Measurements from ENCODE around the gene CUL9. TPM values are rescaled to one million over a fixed set of nuclear protein-coding genes. Genes with fewer than 3 reads are reported as not detected.

The CUL9 gene
- total RNA-seq, 1 donor from 2014 or later: 57.0 TPM

GRCh38 chr6:43170417-43170930, 11.5 kb upstream of the CUL9 start:
- Mint-ChIP-seq H3K4me3 (ENCODE audit: low read depth) (peak overlapping the region; percentile 80), H3K36me3 (ENCODE audit: insufficient read depth) (no peaks in the 10 kb centered on the region), H3K9me3 (ENCODE audit: low read depth) (no peaks in the 10 kb centered on the region), H3K4me1 (ENCODE audit: low read depth) (peaks cover 31% of the 10 kb centered on the region), H3K27ac (peak overlapping the region; percentile 99), H3K27me3 (no peaks in the 10 kb centered on the region)
- DNase-seq (ENCODE audit: low spot score, unreplicated experiment): no peak
- TF ChIP-seq, protein P1, sequence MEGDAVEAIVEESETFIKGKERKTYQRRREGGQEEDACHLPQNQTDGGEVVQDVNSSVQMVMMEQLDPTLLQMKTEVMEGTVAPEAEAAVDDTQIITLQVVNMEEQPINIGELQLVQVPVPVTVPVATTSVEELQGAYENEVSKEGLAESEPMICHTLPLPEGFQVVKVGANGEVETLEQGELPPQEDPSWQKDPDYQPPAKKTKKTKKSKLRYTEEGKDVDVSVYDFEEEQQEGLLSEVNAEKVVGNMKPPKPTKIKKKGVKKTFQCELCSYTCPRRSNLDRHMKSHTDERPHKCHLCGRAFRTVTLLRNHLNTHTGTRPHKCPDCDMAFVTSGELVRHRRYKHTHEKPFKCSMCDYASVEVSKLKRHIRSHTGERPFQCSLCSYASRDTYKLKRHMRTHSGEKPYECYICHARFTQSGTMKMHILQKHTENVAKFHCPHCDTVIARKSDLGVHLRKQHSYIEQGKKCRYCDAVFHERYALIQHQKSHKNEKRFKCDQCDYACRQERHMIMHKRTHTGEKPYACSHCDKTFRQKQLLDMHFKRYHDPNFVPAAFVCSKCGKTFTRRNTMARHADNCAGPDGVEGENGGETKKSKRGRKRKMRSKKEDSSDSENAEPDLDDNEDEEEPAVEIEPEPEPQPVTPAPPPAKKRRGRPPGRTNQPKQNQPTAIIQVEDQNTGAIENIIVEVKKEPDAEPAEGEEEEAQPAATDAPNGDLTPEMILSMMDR (IDR thresholded peaks at IDR 0.05; ENCODE audit: unreplicated experiment): no peak

DNA sequence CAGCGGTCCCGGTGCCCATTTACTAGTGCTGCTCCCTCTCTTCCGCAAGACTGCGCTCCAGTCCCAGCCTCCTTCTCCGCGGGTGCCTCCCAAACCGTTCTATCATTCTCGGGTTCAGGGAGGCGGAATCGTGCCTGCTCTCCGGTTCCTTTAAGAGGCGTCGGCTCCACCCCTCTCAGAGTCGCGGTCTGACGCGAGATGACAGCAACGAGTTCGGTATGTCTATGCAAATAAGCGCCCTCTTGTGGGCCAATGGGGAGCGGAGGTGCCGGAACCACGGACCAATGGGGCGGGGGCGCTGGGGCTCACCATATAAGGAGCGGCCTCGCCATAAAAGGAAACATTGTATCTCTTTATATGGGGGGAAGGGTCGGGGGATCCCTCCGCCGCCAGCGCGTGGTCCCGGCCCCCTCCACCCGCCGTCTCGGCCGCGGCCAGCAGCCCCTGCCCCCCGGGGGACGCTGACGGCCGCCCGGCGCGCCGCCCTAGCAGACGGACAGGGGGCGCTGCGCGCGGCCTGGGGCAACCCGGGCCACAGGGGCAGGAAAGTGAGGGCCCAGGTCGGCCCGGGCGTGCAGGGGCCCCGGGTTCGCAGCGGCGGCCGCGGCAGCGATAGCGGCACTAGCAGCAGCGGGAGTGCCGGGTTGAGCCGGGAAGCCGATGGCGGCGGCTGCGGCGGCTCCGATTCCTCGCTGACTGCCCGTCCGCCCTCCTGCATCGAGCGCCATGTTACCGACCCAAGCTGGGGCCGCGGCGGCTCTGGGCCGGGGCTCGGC, 10.9 kb upstream of the CUL9 start, which contains the start of gene SRF:
SRF (plus strand) TSS at position 339 of the 776 bp plus-strand sequence; CDS start at position 727, 388 bp downstream.
- Mint-ChIP-seq H3K36me3 (ENCODE audit: insufficient read depth) (peaks cover 2% of the 10 kb centered on the region), H3K4me3 (ENCODE audit: low read depth) (peak within 1 kb of the TSS; percentile 83)
- TF ChIP-seq, protein P1 (IDR thresholded peaks at IDR 0.05; ENCODE audit: unreplicated experiment): peak; percentile 85

GRCh38 chr6:43171707-43172103, 10.3 kb upstream of the CUL9 start:
- peaks cover 2% of the 10 kb centered on the region for H3K36me3 Mint-ChIP-seq (ENCODE audit: insufficient read depth)
- peak; percentile 35 for DNase-seq (ENCODE audit: low spot score, unreplicated experiment)
- H3K27ac Mint-ChIP-seq: peak overlapping the region; percentile 91
- no peaks in the 10 kb centered on the region for H3K9me3 Mint-ChIP-seq (ENCODE audit: low read depth)
- H3K27me3 Mint-ChIP-seq: no peaks in the 10 kb centered on the region
- H3K4me3 Mint-ChIP-seq (ENCODE audit: low read depth): peak overlapping the region; percentile 83
- H3K4me1 Mint-ChIP-seq (ENCODE audit: low read depth): peaks cover 31% of the 10 kb centered on the region
- TF ChIP-seq, protein P1 (IDR thresholded peaks at IDR 0.05; ENCODE audit: unreplicated experiment): no peak

More for the DNA sequence above, 10.9 kb upstream of the CUL9 start, which contains the start of gene SRF:
- Mint-ChIP-seq H3K27ac (peak within 1 kb of the TSS; percentile 99), H3K9me3 (ENCODE audit: low read depth) (no peaks in the 10 kb centered on the region), H3K27me3 (no peaks in the 10 kb centered on the region), H3K4me1 (ENCODE audit: low read depth) (peaks cover 31% of the 10 kb centered on the region)
- DNase-seq (ENCODE audit: low spot score, unreplicated experiment): peak; percentile 98

DNA sequence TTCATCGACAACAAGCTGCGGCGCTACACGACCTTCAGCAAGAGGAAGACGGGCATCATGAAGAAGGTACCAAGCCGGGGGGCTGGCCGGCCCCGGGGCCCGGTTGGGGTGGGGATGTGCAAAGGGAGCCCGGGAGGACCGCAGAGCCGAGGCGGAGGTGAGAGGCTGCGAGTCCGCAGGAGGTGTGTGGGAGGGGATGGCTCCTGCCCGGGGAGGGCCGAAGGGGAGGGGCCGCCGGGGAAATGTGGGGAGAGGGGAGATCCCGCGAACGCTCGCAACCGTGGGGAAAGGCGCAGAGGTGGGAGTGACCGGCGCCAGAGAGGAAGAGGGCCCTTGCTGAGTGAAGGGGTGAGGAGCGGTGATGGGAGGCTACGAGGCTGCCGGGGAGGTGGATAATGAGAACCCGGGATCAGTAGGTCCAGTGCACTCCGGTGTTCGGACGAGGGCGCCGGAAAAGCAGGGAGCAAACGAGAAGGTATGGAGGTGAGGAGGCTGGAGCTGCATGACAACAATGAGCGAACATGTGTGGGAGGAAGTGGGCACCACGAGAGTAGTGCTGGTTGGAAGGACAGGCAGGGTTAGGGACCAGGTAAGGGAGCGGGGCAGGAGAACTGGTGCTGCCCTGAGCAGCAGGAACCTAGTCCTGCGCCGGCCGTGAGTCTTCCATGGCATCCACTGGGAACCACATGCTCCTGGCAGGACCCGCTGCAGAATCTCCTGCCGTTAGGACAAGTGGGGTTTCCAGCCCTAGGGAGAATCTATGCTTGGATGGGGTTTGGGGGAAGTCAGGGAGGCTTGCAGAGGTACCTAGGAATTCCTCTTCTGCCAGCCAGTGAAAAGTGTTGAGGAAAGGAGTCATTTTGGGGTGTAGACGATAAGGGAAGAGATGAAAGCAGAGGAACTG, 9.6 kb upstream of the CUL9 start:
- Mint-ChIP-seq H3K27me3 (no peaks in the 10 kb centered on the region), H3K36me3 (ENCODE audit: insufficient read depth) (peaks cover 2% of the 10 kb centered on the region), H3K9me3 (ENCODE audit: low read depth) (no peaks in the 10 kb centered on the region), H3K27ac (peak overlapping the region; percentile 91), H3K4me1 (ENCODE audit: low read depth) (peaks cover 31% of the 10 kb centered on the region), H3K4me3 (ENCODE audit: low read depth) (peak overlapping the region; percentile 83)
- peak; percentile 42 for DNase-seq (ENCODE audit: low spot score, unreplicated experiment)
- TF ChIP-seq, protein P1 (IDR thresholded peaks at IDR 0.05; ENCODE audit: unreplicated experiment): no peak

All from progenitor cell of endocrine pancreas (in vitro differentiated cells).